Tibial nerve (tissue), 4 donors: ENCODE measurements around the gene MEX3B. TPM values are rescaled to one million over a fixed set of nuclear protein-coding genes. Genes with fewer than 3 reads are reported as not detected.

Experiments used
- DNase-seq, 2 donors: peaks; one replicate each; pipeline ENCODE4 v3.0.0-alpha.2; 2019; ENCODE audit warnings: low spot score in 2 of 2
- H3K27ac ChIP-seq, 4 donors: fragments of 200-600 bp; sonication (generic) in 3 of 4; one replicate each; pipeline ENCODE4 v1.5.1; 2017 to 2019; ENCODE audit warnings: mild to moderate bottlenecking in 1 of 4
- H3K27me3 ChIP-seq, 2 donors: fragments of 200-600 bp; sonication (generic) in 1 of 2; one replicate each; pipeline versions ENCODE4 v1.5.1 to v1.6.0; 2017 to 2019
- H3K36me3 ChIP-seq, 3 donors: fragments of 200-600 bp; sonication (generic); one replicate each; pipeline ENCODE4 v1.5.1; 2018 to 2019
- H3K4me1 ChIP-seq, 4 donors: fragments of 200-600 bp; sonication (generic) in 3 of 4; one replicate each; pipeline ENCODE4 v1.5.1; 2017 to 2019
- H3K4me3 ChIP-seq, 4 donors: fragments of 200-600 bp; sonication (generic) in 3 of 4; one replicate each; pipeline ENCODE4 v1.5.1; 2017 to 2019; ENCODE audit warnings: mild to moderate bottlenecking in 1 of 4, moderate library complexity in 1 of 4
- H3K9me3 ChIP-seq, 4 donors: fragments of 200-600 bp; sonication (generic) in 3 of 4; one replicate each; pipeline ENCODE4 v1.5.1; 2017 to 2019
- CTCF ChIP-seq, 5 experiments: fragments of 200-600 bp in 3 of 5; fragments of 450-650 bp in 2 of 5; sonication (generic) in 3 of 5; IDR thresholded peaks; one replicate each; pipeline ENCODE4 v1.5.1; 2016 to 2019; ENCODE audit warnings: antibody characterized with exemption in 5 of 5, mild to moderate bottlenecking in 3 of 5, moderate library complexity in 2 of 5
- EP300 ChIP-seq, 2 donors: sonication (generic); formaldehyde crosslinking; IDR thresholded peaks; one replicate each; pipeline ENCODE4 v1.6.1; 2017; ENCODE audit warnings: antibody characterized with exemption in 2 of 2, mild to moderate bottlenecking in 1 of 2
- POLR2A ChIP-seq, 2 donors: fragments of 450-650 bp; IDR thresholded peaks; one replicate each; pipeline ENCODE4 v1.6.1; 2017; ENCODE audit warnings: antibody characterized with exemption in 2 of 2, mild to moderate bottlenecking in 2 of 2, moderate library complexity in 2 of 2
- WGBS, 2 donors: methylation state at CpG; one replicate each; pipeline ENCODE4 v1.1.5; 2018; 5-methylcytosine and 5-hydroxymethylcytosine counted together
- total RNA-seq, 4 donors: library from RNA; depleted of rRNA; stranded (reverse); fragments of >200 nt; gene quantifications; one replicate each; pipeline ENCODE4 v1.1.0, GENCODE V29; 2016

The MEX3B gene
- total RNA-seq, 4 donors from 2014 or later: 0.30 to 1.9 (median 0.90) TPM

GRCh38 chr15:82072926-82073537 lies 27.2 kb upstream of the MEX3B start:
- WGBS, 2 donors: 92 to 97% methylated on average over 5 of the region's 5 CpGs
- no peak for DNase-seq

DNA sequence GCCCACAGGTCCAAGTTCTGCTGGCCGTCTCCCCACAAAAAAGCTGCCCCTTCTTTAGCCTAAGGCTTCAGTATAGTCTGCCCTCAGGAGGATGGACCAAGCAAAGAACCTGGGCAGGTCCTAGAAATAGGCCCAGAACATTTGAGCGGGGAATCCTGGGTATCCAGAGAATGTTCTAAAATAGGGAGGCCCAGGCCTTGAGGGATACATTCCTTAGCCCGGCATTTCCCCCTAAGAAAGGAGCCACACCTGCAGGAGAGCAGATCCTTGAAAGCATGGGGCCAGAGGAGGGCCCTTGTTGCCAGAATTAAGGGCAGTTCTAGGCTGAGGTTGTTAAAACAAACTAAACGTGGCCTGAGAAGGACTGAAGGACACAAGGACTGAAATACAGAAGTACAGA lies 20.6 kb upstream of the MEX3B start:
- Histone ChIP-seq H3K27ac (no peak overlapping the region), H3K4me1 (no peaks in the 10 kb centered on the region), H3K36me3 (no peaks in the 10 kb centered on the region), H3K9me3 (no peaks in the 10 kb centered on the region), H3K27me3 (peaks cover 0 to 31% of the 10 kb centered on the region in 2 donors), H3K4me3 (no peak overlapping the region)
- TF ChIP-seq EP300 (IDR thresholded peaks at IDR 0.05) (no peak), CTCF (IDR thresholded peaks at IDR 0.05) (no peak), POLR2A (IDR thresholded peaks at IDR 0.05) (no peak)
- DNase-seq: no peak
- WGBS, 2 donors: 87 to 89% methylated on average over 4 of the region's 4 CpGs

More at GRCh38 chr15:82072926-82073537, 27.2 kb upstream of the MEX3B start:
- peaks cover 0 to 11% (median 0%) of the 10 kb centered on the region in 4 donors for H3K9me3 ChIP-seq
- H3K36me3 ChIP-seq: no peaks in the 10 kb centered on the region
- no peaks in the 10 kb centered on the region for H3K27me3 ChIP-seq
- H3K27ac ChIP-seq: no peak overlapping the region
- TF ChIP-seq EP300 (IDR thresholded peaks at IDR 0.05) (no peak), CTCF (IDR thresholded peaks at IDR 0.05) (no peak), POLR2A (IDR thresholded peaks at IDR 0.05) (no peak)
- H3K4me3 ChIP-seq: no peak overlapping the region
- H3K4me1 ChIP-seq: no peaks in the 10 kb centered on the region

DNA sequence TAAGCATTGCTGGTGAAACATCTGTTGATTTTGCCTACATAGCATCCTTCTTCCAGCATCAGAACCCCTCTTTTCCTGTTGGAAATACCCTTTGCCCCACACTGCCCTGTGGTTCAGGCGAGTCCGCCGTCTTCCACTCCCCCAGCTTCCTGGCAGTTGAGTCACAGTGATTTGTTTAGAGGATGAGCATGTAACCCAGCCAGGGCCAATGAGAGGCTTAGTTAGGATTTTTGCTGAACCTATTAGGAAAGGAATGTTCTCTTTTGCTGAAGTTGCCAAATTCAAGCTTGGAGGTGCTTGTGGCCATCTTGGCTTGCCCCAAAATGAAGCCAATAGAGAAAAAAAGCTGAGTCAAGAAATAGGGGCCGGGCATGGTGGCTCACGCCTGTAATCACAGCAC lies 19.0 kb upstream of the MEX3B start:
- H3K36me3 ChIP-seq: no peaks in the 10 kb centered on the region
- no peak overlapping the region for H3K4me3 ChIP-seq
- H3K27me3 ChIP-seq: peaks cover 0 to 48% of the 10 kb centered on the region in 2 donors
- no peaks in the 10 kb centered on the region for H3K9me3 ChIP-seq
- H3K4me1 ChIP-seq: no peaks in the 10 kb centered on the region
- DNase-seq: no peak
- 80 to 85% methylated on average over 5 of the region's 5 CpGs for WGBS, 2 donors
- TF ChIP-seq EP300 (IDR thresholded peaks at IDR 0.05) (no peak), CTCF (IDR thresholded peaks at IDR 0.05) (no peak), POLR2A (IDR thresholded peaks at IDR 0.05) (no peak)
- no peak overlapping the region for H3K27ac ChIP-seq

DNA sequence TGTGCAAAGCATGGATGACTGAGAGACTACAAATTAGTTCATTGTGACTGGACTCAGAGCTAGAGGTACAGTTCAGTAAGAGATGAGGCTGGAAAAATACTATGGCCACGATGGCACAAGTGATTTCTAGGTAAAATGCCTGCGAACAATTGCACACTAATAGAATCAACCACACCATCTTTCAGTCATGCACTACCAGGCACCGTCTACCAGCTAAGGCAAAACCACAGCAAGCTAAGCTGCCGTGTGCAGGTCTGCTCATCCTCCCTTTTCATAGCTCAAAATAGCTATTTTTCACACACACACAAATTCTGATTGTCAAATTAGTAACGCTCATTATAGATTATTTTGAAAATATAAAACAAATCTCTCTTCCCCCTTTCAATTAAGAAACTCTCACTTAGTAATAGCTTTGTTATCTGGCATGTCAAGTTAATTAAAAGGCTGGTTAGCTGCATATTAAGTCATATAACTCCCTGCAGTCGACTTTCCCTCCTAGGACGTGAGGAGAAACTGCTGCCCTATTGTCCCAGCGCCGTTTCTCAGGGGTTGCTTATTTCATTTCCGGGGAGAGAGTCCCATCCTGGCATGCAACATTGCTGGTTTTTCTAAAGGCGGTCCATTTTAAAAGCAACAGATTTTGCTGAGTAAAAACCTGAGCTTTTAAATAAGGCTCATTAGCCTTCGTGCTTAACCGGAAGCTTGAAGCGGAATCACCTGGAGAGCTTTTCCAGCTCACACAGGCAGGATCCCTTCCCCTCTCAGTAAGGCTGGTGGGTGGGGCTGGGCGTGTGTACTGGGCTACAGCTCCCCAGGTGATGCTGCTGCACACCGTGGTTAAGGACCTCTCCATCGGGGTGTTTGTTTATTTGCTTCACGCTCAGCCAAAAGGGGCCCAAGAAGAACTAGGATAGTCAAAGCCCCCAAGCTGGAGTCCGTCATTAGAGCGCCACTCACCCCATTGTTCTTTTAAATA lies 16.9 kb upstream of the MEX3B start:
- no peak for DNase-seq
- 33 to 37% methylated on average over 20 of the region's 20 CpGs for WGBS, 2 donors
- no peaks in the 10 kb centered on the region for H3K36me3 ChIP-seq
- H3K27me3 ChIP-seq: peaks cover 0 to 68% of the 10 kb centered on the region in 2 donors
- H3K27ac ChIP-seq: no peak overlapping the region
- H3K4me3 ChIP-seq: no peak overlapping the region
- no peak for TF ChIP-seq CTCF (IDR thresholded peaks at IDR 0.05)
- TF ChIP-seq POLR2A (IDR thresholded peaks at IDR 0.05): no peak
- no peaks in the 10 kb centered on the region for H3K4me1 ChIP-seq
- H3K9me3 ChIP-seq: no peaks in the 10 kb centered on the region

- no peak for DNase-seq
- H3K4me3 ChIP-seq: no peak overlapping the region
- no peaks in the 10 kb centered on the region for H3K9me3 ChIP-seq
- 80 to 83% methylated on average over 5 of the region's 5 CpGs for WGBS, 2 donors
- H3K36me3 ChIP-seq: no peaks in the 10 kb centered on the region
- TF ChIP-seq CTCF (IDR thresholded peaks at IDR 0.05): no peak
- no peak for TF ChIP-seq EP300 (IDR thresholded peaks at IDR 0.05)
- TF ChIP-seq POLR2A (IDR thresholded peaks at IDR 0.05): no peak
- no peaks in the 10 kb centered on the region for H3K4me1 ChIP-seq
- no peak overlapping the region for H3K27ac ChIP-seq
- H3K27me3 ChIP-seq: peaks cover 0 to 88% of the 10 kb centered on the region in 2 donors
Observed at GRCh38 chr15:82060817-82061216, 15.0 kb upstream of the MEX3B start.
